HG02610 (cell line): ENCODE results near the gene RAB3C.
"Not testable (repeated sequence)": the region's sequence is repeated elsewhere in the genome, so short reads cannot be mapped to it uniquely, and the experiment has no call there.

Experiments
- ATAC-seq: cut with Tn5 transposase; IDR thresholded peaks from one replicate; pipeline ENCODE4 v1.9.1; 2021; ENCODE audit warnings: mild to moderate bottlenecking, moderate library complexity; ENCODE audit not compliant: unreplicated experiment

RAB3C gene

GRCh38 chr5:58674070-58674469, 91.2 kb downstream of the RAB3C start:
- no peak for ATAC-seq

GRCh38 chr5:58674711-58675110, 91.8 kb downstream of the RAB3C start:
- no peak for ATAC-seq

- ATAC-seq: no peak
Observed at GRCh38 chr5:58675341-58675740, 92.5 kb downstream of the RAB3C start.

DNA sequence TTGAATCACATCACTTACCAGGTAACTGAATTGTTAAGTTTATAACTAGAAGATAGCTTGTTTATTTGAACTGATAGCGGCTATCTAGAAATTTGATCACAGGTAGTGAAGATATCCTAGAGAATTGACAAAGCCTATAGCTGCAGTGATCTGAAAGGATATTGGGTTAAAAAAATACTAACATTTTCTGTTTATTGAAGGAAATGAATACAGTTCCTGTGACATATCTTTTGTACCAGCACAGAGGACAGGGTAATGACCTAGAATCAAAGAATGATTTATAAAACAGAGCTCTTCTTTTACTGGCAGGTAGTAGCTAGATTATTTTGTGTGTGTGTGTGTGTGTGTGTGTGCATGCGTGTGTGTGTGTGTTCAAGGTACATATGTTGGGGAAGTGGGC, 94.8 kb downstream of the RAB3C start:
- no peak for ATAC-seq

GRCh38 chr5:58680503-58680902, 97.6 kb downstream of the RAB3C start:
- ATAC-seq: no peak

DNA sequence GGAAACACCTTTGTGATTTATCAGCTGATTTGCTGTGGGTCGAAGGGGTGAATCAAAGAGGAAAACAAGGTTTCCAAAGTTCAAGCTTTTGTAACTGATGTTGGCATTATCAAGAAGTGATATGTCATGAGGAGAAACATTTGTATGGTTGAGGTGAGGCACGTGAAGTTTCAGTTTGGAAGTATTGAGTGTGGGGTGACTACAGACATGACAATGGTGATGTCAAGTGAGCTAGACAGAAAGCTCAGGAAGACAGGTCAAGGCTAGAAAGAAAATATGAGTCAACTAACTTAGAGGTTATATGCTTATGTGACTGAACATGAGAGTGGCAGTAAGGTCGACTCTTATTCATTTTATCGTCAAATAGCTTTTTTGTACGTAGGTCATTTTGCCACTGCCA, 99.1 kb downstream of the RAB3C start:
- no peak for ATAC-seq

GRCh38 chr5:58683567-58683966, 100.7 kb downstream of the RAB3C start:
- ATAC-seq: no peak

- no peak for ATAC-seq
Observed at GRCh38 chr5:58687079-58687478, 104.2 kb downstream of the RAB3C start.

- ATAC-seq: no peak
Observed at GRCh38 chr5:58687595-58687994, 104.7 kb downstream of the RAB3C start.

GRCh38 chr5:58699088-58699761, 116.3 kb downstream of the RAB3C start:
- not testable (repeated sequence) for ATAC-seq

DNA sequence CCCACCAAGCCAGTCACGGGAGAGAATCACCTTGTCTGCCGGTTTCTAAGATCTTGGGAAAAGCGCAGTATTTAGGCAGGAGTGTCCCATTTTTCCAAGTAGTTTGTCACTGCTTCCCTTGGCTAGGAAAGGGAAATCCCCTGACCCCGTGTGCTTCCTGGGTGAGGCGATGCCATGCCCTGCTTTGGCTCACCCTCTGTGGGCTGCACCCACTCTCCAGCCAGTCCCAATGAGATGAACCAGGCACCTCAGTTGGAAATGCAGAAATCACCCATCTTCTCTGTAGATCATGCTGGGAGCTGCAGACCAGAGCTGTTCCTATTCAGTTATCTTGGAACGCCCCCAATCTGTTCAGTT, 116.9 kb downstream of the RAB3C start:
- ATAC-seq: no peak

- no peak for ATAC-seq
Observed at GRCh38 chr5:58703925-58704555, 121.2 kb downstream of the RAB3C start.

DNA sequence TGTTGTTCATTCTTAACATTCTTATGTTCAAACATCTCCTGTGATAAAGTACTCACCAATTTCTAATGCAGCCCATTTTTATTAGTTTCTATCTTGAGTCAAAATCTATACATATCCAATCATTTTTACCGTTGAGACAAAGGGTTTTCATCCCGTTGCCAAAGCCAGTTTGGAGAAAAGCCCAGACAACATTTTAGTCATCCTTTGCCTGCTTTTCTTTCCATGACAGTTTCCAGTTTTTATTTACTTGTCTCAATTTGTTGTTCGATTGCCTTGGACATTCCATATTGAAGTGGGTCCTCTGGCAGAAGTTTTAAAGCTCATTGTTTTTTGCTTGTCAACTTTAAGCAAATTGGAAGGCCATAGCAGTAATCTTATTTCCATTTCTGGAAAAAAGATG, 123.9 kb downstream of the RAB3C start:
- no peak for ATAC-seq

- no peak for ATAC-seq
Observed at GRCh38 chr5:58708456-58708855, 125.6 kb downstream of the RAB3C start.

DNA sequence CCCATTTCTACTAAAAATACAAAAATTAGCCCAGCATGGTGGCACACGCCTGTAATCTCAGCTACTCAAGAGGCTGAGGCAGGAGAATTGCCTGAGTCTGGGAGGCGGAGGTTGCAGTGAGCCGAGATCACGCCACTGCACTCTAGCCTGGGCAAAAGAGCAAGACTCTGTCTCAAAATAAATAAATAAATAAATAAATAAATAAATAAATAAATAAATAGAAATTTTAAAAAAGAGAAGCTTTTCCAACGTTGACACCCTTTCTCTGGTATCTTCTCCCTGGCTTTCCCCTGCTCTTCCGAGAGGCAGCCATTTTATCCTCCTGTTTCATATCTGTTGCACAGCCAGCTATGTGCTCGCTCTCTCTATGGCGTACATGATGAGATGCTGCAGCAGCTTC, 127.5 kb downstream of the RAB3C start:
- ATAC-seq: not testable (repeated sequence)

- ATAC-seq: no peak
Observed at GRCh38 chr5:58710871-58711270, 128.0 kb downstream of the RAB3C start.

- no peak for ATAC-seq
Observed at GRCh38 chr5:58711965-58712364, 129.1 kb downstream of the RAB3C start.

DNA sequence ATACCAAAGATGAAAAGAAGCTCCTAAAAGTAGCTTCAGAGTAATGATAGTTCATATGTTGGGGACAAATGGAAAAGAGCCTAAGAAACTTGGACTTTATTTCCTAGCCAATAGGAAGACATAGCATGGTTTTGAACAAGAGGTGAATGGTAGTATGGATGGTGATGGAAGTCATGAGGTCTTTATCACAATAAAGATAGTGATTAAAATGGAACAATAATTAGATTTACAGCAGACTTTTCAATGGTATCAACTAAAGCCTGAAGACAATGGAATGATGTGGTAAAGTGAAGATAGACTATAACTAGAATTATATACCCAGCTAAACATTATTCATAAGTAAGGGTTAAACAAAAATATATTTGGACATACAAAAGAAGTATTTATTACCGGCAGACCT, 131.2 kb downstream of the RAB3C start:
- no peak for ATAC-seq

DNA sequence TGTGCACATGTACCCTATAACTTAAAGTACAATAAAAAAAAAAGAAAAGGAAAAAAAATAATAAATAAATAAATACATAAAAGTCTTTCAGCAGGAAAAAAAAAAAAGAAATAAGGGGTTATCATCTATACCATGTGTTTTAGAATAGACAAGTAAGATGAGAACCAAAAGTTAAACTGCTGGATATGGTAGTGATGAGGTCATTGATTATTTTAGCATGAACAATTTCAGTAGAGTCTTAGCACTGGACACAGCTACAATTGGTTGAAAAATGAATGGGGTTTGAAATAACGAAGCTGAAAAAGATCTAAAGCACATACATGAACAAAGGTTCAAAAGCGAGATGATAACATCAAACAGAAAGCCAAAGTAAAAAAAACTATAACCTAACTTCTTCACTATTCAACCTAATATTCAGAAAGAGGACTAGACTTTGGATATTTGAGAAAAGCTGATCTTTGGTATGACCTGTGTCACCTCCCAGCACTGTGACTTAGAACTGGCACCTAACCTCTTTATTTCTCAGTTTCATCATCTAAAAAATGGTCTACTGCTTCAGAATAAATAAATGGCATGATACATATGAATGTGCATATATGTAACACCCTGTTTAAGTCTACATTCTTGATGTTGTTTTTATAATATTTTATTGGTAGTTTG, 133.3 kb downstream of the RAB3C start:
- no peak for ATAC-seq

- ATAC-seq: no peak
Observed at GRCh38 chr5:58716713-58717112, 133.8 kb downstream of the RAB3C start.

DNA sequence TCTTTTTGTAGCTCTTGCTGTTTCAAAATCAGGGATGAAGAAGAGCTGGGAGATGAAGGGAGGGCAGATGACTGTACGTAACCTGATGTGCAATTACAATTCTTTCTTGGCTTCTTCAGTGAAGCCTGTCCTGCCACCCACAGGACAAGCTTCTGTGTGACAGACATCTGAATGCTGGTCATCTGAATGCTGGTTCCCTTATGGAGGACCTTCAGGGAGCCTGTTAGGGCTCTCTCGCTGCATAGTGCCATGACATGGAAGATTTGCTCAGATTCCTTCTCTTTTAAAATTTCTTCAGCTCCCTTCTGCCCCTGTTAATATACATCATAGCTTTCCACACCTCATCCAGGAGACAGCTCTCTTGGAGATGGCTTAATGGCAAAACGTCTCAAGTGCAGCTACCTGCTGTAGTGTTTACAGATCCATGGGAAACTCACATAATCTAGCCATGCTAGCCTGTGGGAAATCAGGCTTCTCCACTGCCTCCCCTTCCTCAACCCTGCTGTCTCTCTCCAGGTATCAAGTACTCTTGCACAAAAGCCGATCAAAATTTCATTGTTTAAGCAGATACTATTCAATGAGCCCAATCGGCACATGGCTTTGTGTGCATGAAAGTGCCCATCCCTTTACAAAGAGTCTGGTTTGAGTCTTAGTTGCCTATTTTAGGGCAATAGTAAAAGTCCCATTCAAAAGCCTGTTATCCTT, 134.6 kb downstream of the RAB3C start:
- no peak for ATAC-seq
